Right atrium auricular region (tissue), 2 donors: ENCODE data around the gene DHRS12. TPM values are rescaled to one million over a fixed set of nuclear protein-coding genes. Genes with fewer than 3 reads are reported as not detected.

Experiments used
- DNase-seq: peaks from one replicate; pipeline ENCODE4 v3.0.0-alpha.2; 2019; ENCODE audit warnings: low spot score
- H3K27ac ChIP-seq, 2 donors: fragments of 200-600 bp; sonication (generic); 1 replicate in 1 of 2; 2 replicates in 1 of 2; pipeline ENCODE4 v1.5.1; 2016 to 2019
- H3K27me3 ChIP-seq, 2 donors: fragments of 200-600 bp; sonication (generic); one replicate each; pipeline versions ENCODE4 v1.5.1 to v1.6.0; 2017 to 2019
- H3K36me3 ChIP-seq: fragments of 200-600 bp; sonication (generic); one replicate; pipeline ENCODE4 v1.5.1; 2016
- H3K4me1 ChIP-seq, 2 donors: fragments of 200-600 bp; sonication (generic); one replicate each; pipeline versions ENCODE4 v1.5.1 to v1.6.0; 2017 to 2019
- H3K4me3 ChIP-seq, 2 donors: fragments of 200-600 bp; sonication (generic); 1 replicate in 1 of 2; 2 replicates in 1 of 2; pipeline ENCODE4 v1.5.1; 2017 to 2019; ENCODE audit warnings: mild to moderate bottlenecking in 1 of 2, moderate library complexity in 1 of 2
- H3K9me3 ChIP-seq, 2 donors: fragments of 200-600 bp; sonication (generic); one replicate each; pipeline ENCODE4 v1.5.1; 2019
- CTCF ChIP-seq, 2 donors: fragments of 200-600 bp; sonication (generic); IDR thresholded peaks; one replicate each; pipeline ENCODE4 v1.5.1; 2019; ENCODE audit warnings: antibody characterized with exemption in 2 of 2
- total RNA-seq, 2 donors: library from RNA; depleted of rRNA; stranded (reverse); fragments of >200 nt; gene quantifications; one replicate each; pipeline ENCODE4 v1.1.0, GENCODE V29; 2016

DHRS12 gene
- total RNA-seq, 2 donors from 2014 or later = 9.6 to 10.1 TPM

- H3K27ac ChIP-seq = no peak overlapping the region
Observed at GRCh38 chr13:51821606-51822005, 17.6 kb upstream of the DHRS12 start.

GRCh38 chr13:51820016-51820597 lies 16.1 kb upstream of the DHRS12 start:
- peak overlapping the region in 1 of 2 donors; percentile 86 for H3K27ac ChIP-seq
- no peak for TF ChIP-seq CTCF (IDR thresholded peaks at IDR 0.05)

More at GRCh38 chr13:51821606-51822005, 17.6 kb upstream of the DHRS12 start:
- H3K9me3 ChIP-seq = no peaks in the 10 kb centered on the region
- no peak for TF ChIP-seq CTCF (IDR thresholded peaks at IDR 0.05)
- DNase-seq = no peak
- no peak overlapping the region for H3K4me3 ChIP-seq
- no peaks in the 10 kb centered on the region for H3K27me3 ChIP-seq
- H3K4me1 ChIP-seq = peaks cover 0 to 45% of the 10 kb centered on the region in 2 donors
- H3K36me3 ChIP-seq = no peaks in the 10 kb centered on the region

GRCh38 chr13:51819544-51819943 lies 15.6 kb upstream of the DHRS12 start:
- Histone ChIP-seq H3K27me3 (no peaks in the 10 kb centered on the region), H3K36me3 (no peaks in the 10 kb centered on the region), H3K9me3 (no peaks in the 10 kb centered on the region), H3K4me1 (peaks cover 0 to 34% of the 10 kb centered on the region in 2 donors), H3K27ac (peak overlapping the region; percentile 64 to 86), H3K4me3 (no peak overlapping the region)
- no peak for DNase-seq
- TF ChIP-seq CTCF (IDR thresholded peaks at IDR 0.05) = no peak

More at GRCh38 chr13:51820016-51820597, 16.1 kb upstream of the DHRS12 start:
- H3K9me3 ChIP-seq = no peaks in the 10 kb centered on the region
- DNase-seq = no peak
- H3K36me3 ChIP-seq = no peaks in the 10 kb centered on the region
- H3K27me3 ChIP-seq = no peaks in the 10 kb centered on the region
- H3K4me1 ChIP-seq = peaks cover 0 to 37% of the 10 kb centered on the region in 2 donors
- H3K4me3 ChIP-seq = no peak overlapping the region

GRCh38 chr13:51818781-51819511 lies 15.0 kb upstream of the DHRS12 start:
- DNase-seq = no peak
- no peaks in the 10 kb centered on the region for H3K9me3 ChIP-seq
- no peaks in the 10 kb centered on the region for H3K36me3 ChIP-seq
- H3K4me1 ChIP-seq = peaks cover 0 to 31% of the 10 kb centered on the region in 2 donors
- no peaks in the 10 kb centered on the region for H3K27me3 ChIP-seq
- H3K27ac ChIP-seq = peak overlapping the region; percentile 64 to 86
- no peak for TF ChIP-seq CTCF (IDR thresholded peaks at IDR 0.05)
- no peak overlapping the region for H3K4me3 ChIP-seq

GRCh38 chr13:51818276-51818675 lies 14.3 kb upstream of the DHRS12 start:
- Histone ChIP-seq H3K4me1 (peaks cover 0 to 31% of the 10 kb centered on the region in 2 donors), H3K4me3 (no peak overlapping the region)
- no peak for DNase-seq

More at GRCh38 chr13:51818276-51818675, 14.3 kb upstream of the DHRS12 start:
- H3K36me3 ChIP-seq = no peaks in the 10 kb centered on the region
- H3K27me3 ChIP-seq = no peaks in the 10 kb centered on the region
- TF ChIP-seq CTCF (IDR thresholded peaks at IDR 0.05) = peak in 1 of 2 donors; percentile 46
- H3K27ac ChIP-seq = peak overlapping the region; percentile 64 to 86
- no peaks in the 10 kb centered on the region for H3K9me3 ChIP-seq
